Activated CD4-positive, alpha-beta T cell treated with anti-CD3 and anti-CD28 coated beads, Interleukin-10, Interleukin-2, amounts not matched to agents 100 ng/mL and 50 ng/mL, durations not matched to agents 16 hours and 8 hours (primary cell): ENCODE results near the gene BATF3.
A peak's percentile ranks its signal among the peaks of the same experiment; 100 is the strongest.

ENCODE experiments used
- DNase-seq: peaks from one replicate; pipeline ENCODE4 v3.0.0-alpha.2; 2020

Gene BATF3

GRCh38 chr1:212702672-212703071 is 3.0 kb upstream of the BATF3 start:
- DNase-seq, result no peak

GRCh38 chr1:212701910-212702309 is 2.3 kb upstream of the BATF3 start:
- DNase-seq, result no peak

- DNase-seq, result peak; percentile 68
Observed at GRCh38 chr1:212700892-212701819, 1.5 kb upstream of the BATF3 start.

- DNase-seq, result peak; percentile 81
Observed at GRCh38 chr1:212700223-212700891, 717 bp upstream of the BATF3 start.

GRCh38 chr1:212699104-212699624 is 476 bp downstream of the BATF3 start:
- peak; percentile 83 for DNase-seq

GRCh38 chr1:212698467-212699103 is 1.1 kb downstream of the BATF3 start:
- DNase-seq, result no peak

GRCh38 chr1:212696721-212697331 is 2.8 kb downstream of the BATF3 start:
- peak; percentile 58 for DNase-seq

- DNase-seq, result no peak
Observed at GRCh38 chr1:212692774-212693644, 6.6 kb downstream of the BATF3 start.

GRCh38 chr1:212691561-212692071 is 8.0 kb downstream of the BATF3 start:
- DNase-seq, result peak; percentile 97

- DNase-seq, result no peak
Observed at GRCh38 chr1:212690816-212691403, 8.7 kb downstream of the BATF3 start.

GRCh38 chr1:212689758-212690529 is 9.7 kb downstream of the BATF3 start:
- no peak for DNase-seq

GRCh38 chr1:212689196-212689725 is 10.4 kb downstream of the BATF3 start:
- no peak for DNase-seq

- no peak for DNase-seq
Observed at GRCh38 chr1:212688341-212689047, 11.1 kb downstream of the BATF3 start.

GRCh38 chr1:212687811-212688210 is 11.8 kb downstream of the BATF3 start:
- no peak for DNase-seq

GRCh38 chr1:212686591-212686990 is 13.0 kb downstream of the BATF3 start:
- no peak for DNase-seq

- no peak for DNase-seq
Observed at GRCh38 chr1:212686069-212686468, 13.6 kb downstream of the BATF3 start.

GRCh38 chr1:212685429-212685828 is 14.2 kb downstream of the BATF3 start:
- DNase-seq, result no peak

GRCh38 chr1:212684521-212685090 is 15.0 kb downstream of the BATF3 start:
- DNase-seq, result no peak

- DNase-seq, result no peak
Observed at GRCh38 chr1:212684076-212684475, 15.6 kb downstream of the BATF3 start.
